Measurements from ENCODE around the gene BEGAIN.
A peak's percentile ranks its signal among the peaks of the same experiment; 100 is the strongest.

Gene BEGAIN

DNA sequence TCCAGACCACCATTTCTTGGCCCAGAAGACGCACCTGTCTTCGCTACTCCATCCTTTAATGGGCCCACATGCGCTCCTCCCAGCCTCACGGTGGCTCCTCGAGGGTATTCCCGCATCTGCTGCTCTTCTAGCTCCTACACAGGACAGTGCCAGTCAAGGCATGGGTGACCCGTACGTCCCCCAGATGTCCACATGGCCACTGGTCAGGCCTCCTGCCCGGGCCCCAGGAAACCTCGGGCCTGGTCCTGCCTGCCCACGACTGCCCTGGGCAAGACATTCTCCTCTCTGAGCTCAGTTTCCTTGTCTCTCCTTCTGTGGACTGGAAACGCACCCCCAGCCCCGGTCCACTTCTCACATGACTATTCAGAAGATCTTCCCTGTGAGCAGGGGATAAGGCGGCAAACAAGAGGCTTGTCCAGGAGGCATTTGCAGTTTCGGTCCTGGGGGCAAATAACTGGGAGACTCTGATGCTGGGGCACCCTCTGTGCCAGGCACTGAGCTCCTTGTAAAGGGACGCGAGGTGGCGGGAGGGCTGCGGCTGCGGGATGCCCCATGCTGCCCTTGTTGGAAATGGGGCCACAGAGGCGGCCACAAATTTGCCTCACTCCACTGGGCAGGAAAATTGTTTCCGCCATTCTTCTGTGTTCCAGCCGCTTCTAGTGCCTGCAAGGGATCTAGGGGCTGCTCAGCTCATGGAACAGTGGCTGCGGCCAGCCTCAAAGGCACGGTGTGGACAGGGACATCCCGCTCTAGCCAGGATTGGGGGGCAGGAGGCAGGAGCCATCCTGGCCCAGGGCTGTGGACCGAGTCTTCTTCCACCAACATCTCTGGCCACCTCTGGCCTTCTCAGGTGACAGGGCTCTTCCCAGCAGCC, 6.8 kb upstream of the BEGAIN start:
- no peak for DNase-seq

GRCh38 chr14:100592972-100593371, 5.8 kb upstream of the BEGAIN start:
- DNase-seq: no peak

DNA sequence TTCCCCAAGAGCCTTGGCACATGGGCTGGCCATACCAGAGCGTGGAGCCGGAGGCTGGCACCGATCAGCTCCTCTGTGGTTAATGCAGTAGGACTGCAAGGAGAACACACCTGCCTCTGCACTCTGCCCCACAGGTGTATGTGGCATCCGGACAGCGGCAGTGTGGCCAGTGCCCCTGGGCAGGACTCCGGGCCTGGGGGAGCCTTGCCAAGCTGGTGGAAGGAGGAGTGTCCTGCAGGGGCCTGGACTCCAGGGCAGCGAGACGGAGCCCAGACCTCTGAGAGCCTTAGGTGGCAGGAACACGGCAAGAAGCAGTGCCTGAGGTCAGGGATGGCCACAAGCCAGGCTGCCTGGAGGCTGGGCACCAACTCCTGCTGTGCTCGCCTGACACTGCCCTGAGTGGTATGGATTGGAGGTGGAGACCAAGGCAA, 5.3 kb upstream of the BEGAIN start:
- DNase-seq: no peak

- DNase-seq: no peak
Observed at GRCh38 chr14:100591453-100592371, 4.5 kb upstream of the BEGAIN start.

DNA sequence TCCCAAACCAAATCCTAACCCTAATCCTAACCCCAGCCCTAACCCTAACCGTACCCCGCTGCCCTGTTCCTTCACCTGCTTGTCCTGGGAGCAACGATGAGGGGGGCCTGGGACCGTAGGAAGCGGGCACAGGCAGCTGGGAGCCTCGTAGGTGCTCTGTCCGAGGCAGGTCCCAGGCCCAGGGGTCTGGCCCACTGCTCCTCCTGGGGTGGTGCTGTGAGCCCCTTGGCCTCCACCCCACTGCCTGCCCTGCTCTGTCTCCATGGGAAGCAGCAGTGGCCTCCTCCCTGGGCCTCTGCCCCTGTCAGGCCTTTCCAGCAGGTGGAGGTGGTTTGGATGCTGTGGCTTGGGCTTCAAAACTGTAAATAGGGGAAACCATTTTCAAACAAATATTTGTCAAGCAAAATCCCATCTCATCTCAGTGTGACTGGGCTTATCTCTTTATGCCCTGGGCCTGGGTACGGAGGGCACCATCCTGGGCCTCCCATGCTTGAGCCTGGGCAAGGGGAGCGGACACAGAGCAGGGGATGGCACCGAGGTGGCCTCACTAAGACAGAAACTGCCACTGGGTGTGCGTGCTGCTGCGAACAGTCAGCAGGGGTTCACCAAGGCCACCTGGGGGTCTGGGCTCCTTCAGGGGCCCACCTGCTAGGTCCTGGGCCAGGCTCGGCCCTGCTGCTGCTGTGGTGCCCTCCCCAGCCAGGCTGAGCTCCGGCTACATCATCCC, 3.7 kb upstream of the BEGAIN start:
- DNase-seq: no peak

DNA sequence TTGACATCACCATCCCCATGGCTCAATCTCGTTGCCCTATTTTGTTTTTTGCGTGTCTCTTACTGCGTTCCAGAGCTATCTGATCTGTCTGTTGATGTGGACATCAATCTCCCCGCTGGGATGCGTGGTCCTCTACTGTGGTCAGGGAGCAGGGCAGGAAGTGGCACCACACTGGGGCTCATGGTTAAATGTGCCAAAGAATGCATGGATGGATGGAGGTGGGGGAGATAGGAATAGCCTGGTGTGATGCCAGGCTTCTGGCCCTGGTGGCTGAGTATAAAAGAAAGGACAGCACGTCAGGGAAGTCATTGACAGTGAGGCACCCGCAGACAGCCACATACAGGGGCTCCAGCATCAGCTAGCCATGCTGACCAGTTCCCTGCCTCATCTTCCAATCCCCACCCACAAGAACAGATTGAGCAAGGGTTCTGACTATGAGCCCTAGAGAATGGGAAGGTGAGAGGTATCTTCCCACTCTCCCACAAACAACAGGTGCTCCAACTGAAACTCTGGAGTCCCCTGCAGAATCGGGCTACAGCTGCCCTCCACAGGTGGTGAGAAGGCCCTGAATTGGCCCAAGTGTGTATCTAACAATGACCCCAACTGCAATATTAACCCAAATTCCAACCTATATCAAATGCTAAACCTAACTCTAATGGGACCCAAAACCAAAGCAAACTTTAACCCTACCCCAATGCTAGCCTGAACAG, 2.7 kb upstream of the BEGAIN start:
- no peak for DNase-seq

GRCh38 chr14:100589071-100589759, 2.0 kb upstream of the BEGAIN start:
- DNase-seq: no peak

- no peak for DNase-seq
Observed at GRCh38 chr14:100588671-100589070, 1.5 kb upstream of the BEGAIN start.

DNA sequence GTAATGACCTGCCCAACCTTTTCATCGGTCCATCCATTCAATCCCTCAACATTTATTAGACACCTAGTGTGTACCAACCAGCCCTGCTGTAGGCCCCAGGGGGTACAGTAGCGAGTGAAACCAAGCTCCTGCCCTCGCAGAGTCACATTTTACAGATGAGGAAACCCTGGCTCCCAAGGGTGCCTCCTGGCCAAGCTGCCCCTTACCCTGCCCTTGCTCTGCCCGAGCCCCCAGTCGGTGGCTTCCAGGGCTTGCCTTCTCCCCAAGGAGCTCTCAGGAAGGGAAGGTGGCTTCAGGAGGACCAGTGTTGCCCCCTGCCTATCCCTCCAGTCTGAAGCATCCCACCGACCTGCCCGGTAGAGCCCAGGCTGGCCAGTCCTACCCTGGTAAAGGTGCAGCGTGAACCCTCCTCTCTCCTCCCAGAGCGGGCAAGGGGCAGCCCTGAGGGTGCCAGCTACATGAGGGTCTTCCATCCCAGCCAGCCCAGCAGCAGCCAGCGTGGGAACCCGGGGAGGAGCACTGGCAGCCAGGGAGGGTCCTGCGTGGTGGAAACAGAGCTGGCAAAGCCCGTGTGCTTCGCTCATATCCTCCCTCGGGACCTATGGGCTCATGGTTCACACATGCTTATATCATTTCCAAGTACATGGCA, 670 bp upstream of the BEGAIN start:
- DNase-seq: no peak

DNA sequence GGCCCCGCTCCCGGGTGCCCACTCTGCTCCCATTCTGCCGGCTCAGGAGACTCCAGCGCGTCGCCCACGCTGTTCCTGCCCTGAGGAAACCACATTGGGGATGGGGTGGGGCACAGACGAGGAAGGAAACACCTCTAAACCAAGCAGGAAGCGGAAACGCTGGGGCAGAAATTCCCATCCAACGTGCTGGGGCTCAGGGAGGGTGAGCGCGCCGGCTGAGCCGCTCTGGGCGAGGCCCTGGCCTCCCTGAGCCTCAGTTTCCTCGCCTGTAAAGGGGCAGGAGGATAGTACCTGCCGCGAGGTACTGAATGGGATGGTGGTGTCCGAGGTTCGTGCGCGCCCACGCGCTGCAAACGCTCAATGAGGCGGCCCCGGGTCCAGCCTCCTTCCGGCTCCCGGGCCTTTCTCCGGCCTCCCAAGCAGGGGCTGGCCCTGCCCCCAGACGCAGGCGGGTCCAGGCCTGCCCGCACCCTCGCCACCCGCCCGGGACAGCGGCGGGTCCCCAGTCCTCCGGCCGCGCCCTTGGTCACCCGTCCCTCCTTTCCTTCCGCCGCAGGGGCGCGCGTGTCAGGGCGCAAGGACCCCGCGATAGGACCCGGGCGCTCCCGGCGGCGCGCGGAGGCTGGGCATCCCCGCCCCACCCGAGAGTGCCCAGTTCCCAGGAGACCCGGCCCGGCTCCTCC, 673 bp downstream of the BEGAIN start:
- peak; percentile 9 for DNase-seq

GRCh38 chr14:100586153-100586402, 1.1 kb downstream of the BEGAIN start:
- DNase-seq: no peak

GRCh38 chr14:100585448-100586152, 1.6 kb downstream of the BEGAIN start:
- DNase-seq: no peak

DNA sequence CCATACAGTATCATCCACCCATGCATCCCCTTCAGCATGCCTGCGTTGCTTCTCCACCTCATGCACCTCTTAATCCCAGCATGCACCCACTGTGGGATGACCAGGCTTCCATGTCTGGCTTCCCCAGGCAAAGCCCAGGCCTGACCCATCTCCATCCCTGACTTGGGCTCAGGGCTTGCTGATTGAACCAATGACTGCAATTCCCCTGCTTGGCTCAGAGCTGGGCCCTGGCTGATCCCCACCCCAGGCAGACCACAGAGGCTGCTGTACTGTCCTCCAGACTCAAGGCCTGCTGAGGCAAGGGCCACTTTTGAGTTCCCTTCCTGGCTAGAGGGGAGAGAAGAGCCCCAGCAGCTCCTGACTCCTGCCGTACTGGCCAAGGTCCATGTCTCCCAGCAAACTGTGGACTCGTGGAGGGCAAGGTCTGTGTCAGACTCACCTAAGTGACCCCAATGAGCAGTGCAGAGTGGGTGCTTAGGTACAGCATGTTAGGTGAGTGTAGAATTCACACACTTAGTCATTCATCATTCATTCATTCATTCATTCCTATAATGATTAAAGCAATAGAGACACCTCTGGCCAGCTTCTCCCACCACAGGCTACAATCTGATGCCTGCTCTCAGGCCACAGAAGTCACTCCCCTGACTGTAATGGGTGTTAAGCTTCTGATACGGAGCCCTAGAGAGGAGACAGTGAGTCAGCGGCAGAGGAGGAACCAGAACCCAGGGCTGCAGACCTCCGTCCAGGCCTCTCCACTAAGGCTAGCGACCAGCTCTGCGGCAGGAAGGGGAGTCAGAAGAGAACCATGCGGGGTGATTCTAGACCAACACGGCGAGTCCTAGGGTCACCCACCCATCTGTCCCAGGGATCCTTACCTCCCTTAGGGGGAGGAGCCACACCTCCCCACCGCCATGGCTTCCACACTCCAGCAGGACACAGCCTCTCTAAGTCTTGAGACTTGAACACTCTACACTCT, 2.9 kb downstream of the BEGAIN start:
- no peak for DNase-seq

- DNase-seq: no peak
Observed at GRCh38 chr14:100583245-100583644, 4.0 kb downstream of the BEGAIN start.

GRCh38 chr14:100582496-100583165, 4.6 kb downstream of the BEGAIN start:
- DNase-seq: no peak

DNA sequence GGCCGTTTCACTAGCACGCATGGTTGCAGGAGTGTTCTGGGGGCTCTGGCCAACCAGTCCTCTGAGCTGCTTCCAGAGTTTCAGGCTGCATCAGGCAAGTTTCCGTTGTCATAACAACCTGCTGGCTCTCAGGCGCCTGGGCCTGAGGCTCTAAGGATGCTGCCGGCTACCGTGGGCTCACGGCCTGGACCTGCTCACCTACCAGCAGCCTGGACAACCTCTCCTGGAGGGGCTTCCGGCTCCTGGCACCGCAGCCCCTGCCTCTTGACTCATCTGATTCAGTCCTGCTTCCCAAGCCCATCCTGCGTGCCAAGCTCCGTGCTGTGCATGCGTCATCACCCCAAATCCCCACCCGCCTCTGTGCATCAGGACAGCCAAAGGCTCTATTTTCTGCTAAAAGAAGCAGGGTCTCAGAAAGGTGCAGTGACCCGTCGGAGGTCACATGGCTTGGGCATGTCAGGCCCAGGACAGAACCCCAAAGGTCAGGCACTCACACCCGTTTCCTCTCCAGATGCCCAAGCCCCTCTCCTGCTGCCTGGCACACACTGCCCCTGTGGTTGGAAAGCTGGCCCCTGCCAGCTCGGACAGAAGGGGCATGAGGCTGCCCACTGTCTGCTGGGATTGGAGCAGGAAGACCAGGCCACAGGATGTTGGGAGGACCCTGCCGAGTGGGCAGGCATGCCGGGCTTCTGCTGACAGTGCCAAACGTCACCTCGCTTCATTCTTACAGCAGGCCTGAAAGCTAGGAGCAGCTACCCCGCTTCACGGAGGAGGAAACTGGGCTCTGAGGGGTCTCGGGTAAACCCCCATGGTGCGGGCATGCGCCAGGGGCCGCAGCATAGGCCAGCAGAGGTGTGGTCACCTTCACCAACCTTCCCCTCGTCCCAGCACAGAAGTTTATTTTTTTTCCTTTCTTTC, 5.7 kb downstream of the BEGAIN start:
- no peak for DNase-seq

Measured in T1000 (cell line).